NCI-H446 treated with DMSO at 0.1 percent for 48 hours (cell line): Measurements from ENCODE around the gene WNT3.

Source experiments
- DNase-seq: peaks from one replicate; lab custom pipeline; 2025; lab: John Stamatoyannopoulos, UW

WNT3 gene

GRCh38 chr17:46834846-46835245 lies 16.4 kb upstream of the WNT3 start:
- no peak for DNase-seq

- DNase-seq, result no peak
These were observed 15.3 kb upstream of the WNT3 start for GRCh38 chr17:46833840-46834208.

- no peak for DNase-seq
These were observed 14.7 kb upstream of the WNT3 start for GRCh38 chr17:46832945-46833839.

GRCh38 chr17:46832331-46832821 lies 13.9 kb upstream of the WNT3 start:
- DNase-seq, result no peak

- DNase-seq, result no peak
These were observed 13.3 kb upstream of the WNT3 start for GRCh38 chr17:46831573-46832330.

GRCh38 chr17:46827274-46827673 lies 8.8 kb upstream of the WNT3 start:
- DNase-seq, result no peak

GRCh38 chr17:46826116-46826515 lies 7.6 kb upstream of the WNT3 start:
- DNase-seq, result no peak

- no peak for DNase-seq
These were observed 5.2 kb upstream of the WNT3 start for GRCh38 chr17:46823657-46824056.

- no peak for DNase-seq
These were observed 4.0 kb upstream of the WNT3 start for GRCh38 chr17:46822388-46822921.

- no peak for DNase-seq
These were observed 3.2 kb upstream of the WNT3 start for GRCh38 chr17:46821482-46822387.

GRCh38 chr17:46820592-46821450 lies 2.3 kb upstream of the WNT3 start:
- no peak for DNase-seq

- no peak for DNase-seq
These were observed 1.4 kb upstream of the WNT3 start for GRCh38 chr17:46819906-46820351.

GRCh38 chr17:46818929-46819859 lies 702 bp upstream of the WNT3 start:
- DNase-seq, result no peak

GRCh38 chr17:46817901-46818209 lies 637 bp downstream of the WNT3 start:
- DNase-seq, result no peak

GRCh38 chr17:46817151-46817900 lies 1.2 kb downstream of the WNT3 start:
- DNase-seq, result no peak

GRCh38 chr17:46815474-46816353 lies 2.8 kb downstream of the WNT3 start:
- DNase-seq, result no peak

GRCh38 chr17:46814446-46814845 lies 4.0 kb downstream of the WNT3 start:
- no peak for DNase-seq

GRCh38 chr17:46813920-46814319 lies 4.6 kb downstream of the WNT3 start:
- DNase-seq, result no peak
